Liver (tissue), 9 donors: ENCODE results near the gene ANTXR1. TPM values are rescaled to one million over a fixed set of nuclear protein-coding genes. Genes with fewer than 3 reads are reported as not detected.

ENCODE experiments used
- DNase-seq: peaks from one replicate; pipeline ENCODE4 v3.0.0-alpha.2; 2017; ENCODE audit warnings: low spot score
- H3K27ac ChIP-seq, 2 donors: one replicate each; pipeline ENCODE4 v1.7.0; 2013; ENCODE audit warnings: inconsistent platforms in 2 of 2, low read length in 2 of 2, control low read depth in 1 of 2, low read depth in 1 of 2, mild to moderate bottlenecking in 1 of 2
- H3K27me3 ChIP-seq, 4 donors: one replicate each; pipeline versions ENCODE4 v1.6.1 to v1.7.0; 2013; ENCODE audit warnings: low read length in 3 of 4, inconsistent platforms in 1 of 4, mild to moderate bottlenecking in 1 of 4, moderate library complexity in 1 of 4; ENCODE audit not compliant: control insufficient read depth in 4 of 4, insufficient read depth in 4 of 4
- H3K36me3 ChIP-seq, 4 donors: one replicate each; pipeline versions ENCODE4 v1.6.1 to v1.7.0; 2013; ENCODE audit warnings: low read length in 3 of 4, mild to moderate bottlenecking in 3 of 4, low read depth in 1 of 4, moderate library complexity in 1 of 4; ENCODE audit not compliant: control insufficient read depth in 4 of 4, insufficient read depth in 3 of 4
- H3K4me1 ChIP-seq, 4 donors: one replicate each; pipeline versions ENCODE4 v1.6.1 to v1.7.0; 2013; ENCODE audit warnings: low read length in 3 of 4, mild to moderate bottlenecking in 3 of 4, moderate library complexity in 1 of 4; ENCODE audit not compliant: control insufficient read depth in 4 of 4, insufficient read depth in 4 of 4
- H3K4me3 ChIP-seq, 3 donors: one replicate each; pipeline versions ENCODE4 v1.6.1 to v1.7.0; 2013; ENCODE audit warnings: low read length in 3 of 3, control low read depth in 1 of 3, low read depth in 1 of 3, mild to moderate bottlenecking in 1 of 3
- H3K9ac ChIP-seq, 2 donors: one replicate each; pipeline ENCODE4 v1.7.0; 2013; ENCODE audit warnings: low read length in 2 of 2, mild to moderate bottlenecking in 2 of 2, moderate library complexity in 2 of 2, control low read depth in 1 of 2, low read depth in 1 of 2
- H3K9me3 ChIP-seq, 4 donors: one replicate each; pipeline versions ENCODE4 v1.6.1 to v1.7.0; 2013; ENCODE audit warnings: low read length in 3 of 4; ENCODE audit not compliant: control insufficient read depth in 4 of 4
- EGR1 ChIP-seq, 2 donors: IDR thresholded peaks; 2 replicates each; pipeline ENCODE4 v1.6.1; 2016 to 2018; ENCODE audit warnings: antibody characterized with exemption in 2 of 2, low read depth in 2 of 2
- FOXA1 ChIP-seq: IDR thresholded peaks from 2 replicates; pipeline ENCODE4 v1.6.1; 2016; ENCODE audit warnings: antibody characterized with exemption
- GABPA ChIP-seq, 2 donors: IDR thresholded peaks in 1 of 2; conservative IDR thresholded peaks in 1 of 2; 2 replicates each; pipeline ENCODE4 v1.6.1; 2016; ENCODE audit warnings: antibody characterized with exemption in 2 of 2, mild to moderate bottlenecking in 1 of 2, moderate library complexity in 1 of 2
- HNF4A ChIP-seq, 2 donors: conservative IDR thresholded peaks; 2 replicates each; pipeline ENCODE4 v1.6.1; 2016; ENCODE audit warnings: antibody characterized with exemption in 2 of 2, mild to moderate bottlenecking in 2 of 2
- HNF4G ChIP-seq: IDR thresholded peaks from 2 replicates; pipeline ENCODE4 v1.6.1; 2016; ENCODE audit warnings: antibody characterized with exemption
- JUND ChIP-seq, 2 donors: IDR thresholded peaks; 2 replicates each; pipeline ENCODE4 v1.6.1; 2016; ENCODE audit warnings: antibody characterized with exemption in 2 of 2
- NR2F2 ChIP-seq: IDR thresholded peaks from 2 replicates; pipeline ENCODE4 v1.6.1; 2016; ENCODE audit warnings: antibody characterized with exemption
- RAD21 ChIP-seq, 2 donors: IDR thresholded peaks; 2 replicates each; pipeline ENCODE4 v1.6.1; 2016; ENCODE audit warnings: antibody characterized with exemption in 2 of 2, mild to moderate bottlenecking in 2 of 2
- RXRA ChIP-seq, 2 donors: IDR thresholded peaks; 2 replicates each; pipeline ENCODE4 v1.6.1; 2017 to 2018; ENCODE audit warnings: antibody characterized with exemption in 2 of 2, mild to moderate bottlenecking in 1 of 2
- SP1 ChIP-seq: IDR thresholded peaks from 2 replicates; pipeline ENCODE4 v1.6.1; 2018; ENCODE audit warnings: antibody characterized with exemption, mild to moderate bottlenecking
- TAF1 ChIP-seq: conservative IDR thresholded peaks from 2 replicates; pipeline ENCODE4 v1.6.1; 2016; ENCODE audit warnings: antibody characterized with exemption, mild to moderate bottlenecking
- YY1 ChIP-seq: IDR thresholded peaks from 2 replicates; pipeline ENCODE4 v1.6.1; 2016; ENCODE audit warnings: antibody characterized with exemption, mild to moderate bottlenecking
- polyA plus RNA-seq, 2 donors: library from polyadenylated mRNA; stranded (reverse) in 1 of 2; unstranded in 1 of 2; fragments of 200-250 nt in 1 of 2; fragments of >200 nt in 1 of 2; fragmentation: Nextera tagmentation in 1 of 2; extraction: Ambion mirVana in 1 of 2; gene quantifications; one replicate each; pipeline versions ENCODE4 v1.2.1 to v1.2.3, GENCODE V29; 2013 to 2015
- total RNA-seq, 2 donors: library from RNA; depleted of rRNA; stranded (reverse); fragments of >200 nt; gene quantifications; one replicate each; pipeline ENCODE4 v1.2.3, GENCODE V29; 2014
- TF ChIP-seq, protein P1 (sequence below): IDR thresholded peaks from 2 replicates; pipeline ENCODE4 v1.6.1; 2016; ENCODE audit warnings: antibody characterized with exemption
- TF ChIP-seq, protein P2 (sequence below): IDR thresholded peaks from 2 replicates; pipeline ENCODE4 v1.6.1; 2016; ENCODE audit warnings: antibody characterized with exemption
- TF ChIP-seq, protein P3 (sequence below): fragments of 150-350 bp; IDR thresholded peaks from 2 replicates; pipeline ENCODE4 v1.5.1; 2017; ENCODE audit warnings: improper control_type of control experiment, low read depth, low read length; ENCODE audit not compliant: missing input control
- TF ChIP-seq, protein P4 (sequence below): IDR thresholded peaks from 2 replicates; pipeline ENCODE4 v1.6.1; 2016; ENCODE audit warnings: antibody characterized with exemption, mild to moderate bottlenecking
- donor health status: healthy.
- donor health status: healthy.
- donor health status: healthy.
- donor health status: healthy.
- donor health status: healthy.

Gene ANTXR1
- total and polyA plus RNA-seq, 4 donors = 0.60 to 3.6 (median 1.8) TPM

DNA sequence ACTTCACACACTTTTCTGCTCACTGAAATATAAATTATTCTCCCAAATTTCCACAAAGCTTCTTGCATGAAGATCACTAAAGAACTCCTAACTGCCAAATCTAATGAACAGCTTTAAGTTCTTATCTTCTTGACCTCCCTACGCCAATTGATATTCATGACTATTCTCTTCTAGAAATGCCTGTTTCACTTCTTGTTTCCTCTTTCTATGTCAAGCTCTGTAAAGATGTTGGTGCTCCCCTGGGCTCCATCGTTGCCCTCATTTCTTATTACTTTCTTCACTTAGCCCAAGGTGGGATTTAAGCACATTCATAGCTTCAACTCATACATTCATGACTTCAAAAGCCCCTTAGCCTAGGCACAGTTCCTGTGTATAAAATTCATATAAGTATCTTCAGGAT is 9.2 kb upstream of the ANTXR1 start (continued):
- TF ChIP-seq, protein P1, sequence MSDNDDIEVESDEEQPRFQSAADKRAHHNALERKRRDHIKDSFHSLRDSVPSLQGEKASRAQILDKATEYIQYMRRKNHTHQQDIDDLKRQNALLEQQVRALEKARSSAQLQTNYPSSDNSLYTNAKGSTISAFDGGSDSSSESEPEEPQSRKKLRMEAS = no peak
- TF ChIP-seq HNF4G = no peak
- TF ChIP-seq GABPA (IDR thresholded peaks at IDR 0.05 in 1 of 2, conservative IDR thresholded peaks at IDR 0.05 in 1 of 2) = no peak
- TF ChIP-seq, protein P2, sequence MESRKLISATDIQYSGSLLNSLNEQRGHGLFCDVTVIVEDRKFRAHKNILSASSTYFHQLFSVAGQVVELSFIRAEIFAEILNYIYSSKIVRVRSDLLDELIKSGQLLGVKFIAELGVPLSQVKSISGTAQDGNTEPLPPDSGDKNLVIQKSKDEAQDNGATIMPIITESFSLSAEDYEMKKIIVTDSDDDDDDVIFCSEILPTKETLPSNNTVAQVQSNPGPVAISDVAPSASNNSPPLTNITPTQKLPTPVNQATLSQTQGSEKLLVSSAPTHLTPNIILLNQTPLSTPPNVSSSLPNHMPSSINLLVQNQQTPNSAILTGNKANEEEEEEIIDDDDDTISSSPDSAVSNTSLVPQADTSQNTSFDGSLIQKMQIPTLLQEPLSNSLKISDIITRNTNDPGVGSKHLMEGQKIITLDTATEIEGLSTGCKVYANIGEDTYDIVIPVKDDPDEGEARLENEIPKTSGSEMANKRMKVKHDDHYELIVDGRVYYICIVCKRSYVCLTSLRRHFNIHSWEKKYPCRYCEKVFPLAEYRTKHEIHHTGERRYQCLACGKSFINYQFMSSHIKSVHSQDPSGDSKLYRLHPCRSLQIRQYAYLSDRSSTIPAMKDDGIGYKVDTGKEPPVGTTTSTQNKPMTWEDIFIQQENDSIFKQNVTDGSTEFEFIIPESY = no peak
- no peak for TF ChIP-seq EGR1 (IDR thresholded peaks at IDR 0.05; ENCODE audit: low read depth in 2 of 2)

DNA sequence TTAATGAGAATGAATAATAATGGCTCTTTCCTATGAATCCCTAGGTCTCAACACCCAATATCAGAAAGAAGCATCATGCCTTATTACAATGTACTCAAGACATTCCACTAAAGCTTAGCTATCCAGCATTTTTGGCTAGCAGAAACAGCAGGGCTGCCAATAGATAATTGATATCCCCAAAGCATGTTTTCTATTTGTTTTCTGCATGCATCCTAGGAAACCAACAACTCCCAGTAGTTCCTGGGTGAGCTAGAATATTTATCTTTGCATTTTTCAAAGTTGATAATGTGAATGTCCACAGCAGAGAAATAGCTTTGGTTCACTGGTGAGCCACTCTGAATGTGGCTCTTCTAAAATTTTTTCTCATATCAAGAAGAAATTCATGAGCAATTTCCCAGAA is 5.8 kb upstream of the ANTXR1 start:
- no peak for DNase-seq
- TF ChIP-seq TAF1 = no peak
- no peak for TF ChIP-seq JUND (IDR thresholded peaks at IDR 0.05)
- no peak for TF ChIP-seq SP1
- TF ChIP-seq HNF4A (conservative IDR thresholded peaks at IDR 0.05) = no peak
- TF ChIP-seq, protein P1 = no peak
- TF ChIP-seq, protein P3, sequence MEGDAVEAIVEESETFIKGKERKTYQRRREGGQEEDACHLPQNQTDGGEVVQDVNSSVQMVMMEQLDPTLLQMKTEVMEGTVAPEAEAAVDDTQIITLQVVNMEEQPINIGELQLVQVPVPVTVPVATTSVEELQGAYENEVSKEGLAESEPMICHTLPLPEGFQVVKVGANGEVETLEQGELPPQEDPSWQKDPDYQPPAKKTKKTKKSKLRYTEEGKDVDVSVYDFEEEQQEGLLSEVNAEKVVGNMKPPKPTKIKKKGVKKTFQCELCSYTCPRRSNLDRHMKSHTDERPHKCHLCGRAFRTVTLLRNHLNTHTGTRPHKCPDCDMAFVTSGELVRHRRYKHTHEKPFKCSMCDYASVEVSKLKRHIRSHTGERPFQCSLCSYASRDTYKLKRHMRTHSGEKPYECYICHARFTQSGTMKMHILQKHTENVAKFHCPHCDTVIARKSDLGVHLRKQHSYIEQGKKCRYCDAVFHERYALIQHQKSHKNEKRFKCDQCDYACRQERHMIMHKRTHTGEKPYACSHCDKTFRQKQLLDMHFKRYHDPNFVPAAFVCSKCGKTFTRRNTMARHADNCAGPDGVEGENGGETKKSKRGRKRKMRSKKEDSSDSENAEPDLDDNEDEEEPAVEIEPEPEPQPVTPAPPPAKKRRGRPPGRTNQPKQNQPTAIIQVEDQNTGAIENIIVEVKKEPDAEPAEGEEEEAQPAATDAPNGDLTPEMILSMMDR = no peak
- no peak for TF ChIP-seq NR2F2
- TF ChIP-seq HNF4G = no peak
- no peak for TF ChIP-seq RXRA (IDR thresholded peaks at IDR 0.05)
- no peak for TF ChIP-seq FOXA1
- TF ChIP-seq YY1 = no peak
- TF ChIP-seq RAD21 (IDR thresholded peaks at IDR 0.05) = no peak
- TF ChIP-seq, protein P4, sequence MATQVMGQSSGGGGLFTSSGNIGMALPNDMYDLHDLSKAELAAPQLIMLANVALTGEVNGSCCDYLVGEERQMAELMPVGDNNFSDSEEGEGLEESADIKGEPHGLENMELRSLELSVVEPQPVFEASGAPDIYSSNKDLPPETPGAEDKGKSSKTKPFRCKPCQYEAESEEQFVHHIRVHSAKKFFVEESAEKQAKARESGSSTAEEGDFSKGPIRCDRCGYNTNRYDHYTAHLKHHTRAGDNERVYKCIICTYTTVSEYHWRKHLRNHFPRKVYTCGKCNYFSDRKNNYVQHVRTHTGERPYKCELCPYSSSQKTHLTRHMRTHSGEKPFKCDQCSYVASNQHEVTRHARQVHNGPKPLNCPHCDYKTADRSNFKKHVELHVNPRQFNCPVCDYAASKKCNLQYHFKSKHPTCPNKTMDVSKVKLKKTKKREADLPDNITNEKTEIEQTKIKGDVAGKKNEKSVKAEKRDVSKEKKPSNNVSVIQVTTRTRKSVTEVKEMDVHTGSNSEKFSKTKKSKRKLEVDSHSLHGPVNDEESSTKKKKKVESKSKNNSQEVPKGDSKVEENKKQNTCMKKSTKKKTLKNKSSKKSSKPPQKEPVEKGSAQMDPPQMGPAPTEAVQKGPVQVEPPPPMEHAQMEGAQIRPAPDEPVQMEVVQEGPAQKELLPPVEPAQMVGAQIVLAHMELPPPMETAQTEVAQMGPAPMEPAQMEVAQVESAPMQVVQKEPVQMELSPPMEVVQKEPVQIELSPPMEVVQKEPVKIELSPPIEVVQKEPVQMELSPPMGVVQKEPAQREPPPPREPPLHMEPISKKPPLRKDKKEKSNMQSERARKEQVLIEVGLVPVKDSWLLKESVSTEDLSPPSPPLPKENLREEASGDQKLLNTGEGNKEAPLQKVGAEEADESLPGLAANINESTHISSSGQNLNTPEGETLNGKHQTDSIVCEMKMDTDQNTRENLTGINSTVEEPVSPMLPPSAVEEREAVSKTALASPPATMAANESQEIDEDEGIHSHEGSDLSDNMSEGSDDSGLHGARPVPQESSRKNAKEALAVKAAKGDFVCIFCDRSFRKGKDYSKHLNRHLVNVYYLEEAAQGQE = no peak
- Histone ChIP-seq H3K36me3 (no peaks in the 10 kb centered on the region), H3K9me3 (peaks cover 0 to under 1% (median 0%) of the 10 kb centered on the region in 4 donors), H3K27me3 (no peaks in the 10 kb centered on the region), H3K4me1 (no peaks in the 10 kb centered on the region), H3K4me3 (no peak overlapping the region), H3K27ac (no peak overlapping the region), H3K9ac (no peak overlapping the region)
